Kidney tubule cell (primary cell): ENCODE data around the gene PMEPA1.
A peak's percentile ranks its signal among the peaks of the same experiment; 100 is the strongest.

Experiments
- DNase-seq: peaks from one replicate; pipeline ENCODE4 v3.0.0-alpha.2; 2018; ENCODE audit warnings: low spot score

The PMEPA1 gene

DNA sequence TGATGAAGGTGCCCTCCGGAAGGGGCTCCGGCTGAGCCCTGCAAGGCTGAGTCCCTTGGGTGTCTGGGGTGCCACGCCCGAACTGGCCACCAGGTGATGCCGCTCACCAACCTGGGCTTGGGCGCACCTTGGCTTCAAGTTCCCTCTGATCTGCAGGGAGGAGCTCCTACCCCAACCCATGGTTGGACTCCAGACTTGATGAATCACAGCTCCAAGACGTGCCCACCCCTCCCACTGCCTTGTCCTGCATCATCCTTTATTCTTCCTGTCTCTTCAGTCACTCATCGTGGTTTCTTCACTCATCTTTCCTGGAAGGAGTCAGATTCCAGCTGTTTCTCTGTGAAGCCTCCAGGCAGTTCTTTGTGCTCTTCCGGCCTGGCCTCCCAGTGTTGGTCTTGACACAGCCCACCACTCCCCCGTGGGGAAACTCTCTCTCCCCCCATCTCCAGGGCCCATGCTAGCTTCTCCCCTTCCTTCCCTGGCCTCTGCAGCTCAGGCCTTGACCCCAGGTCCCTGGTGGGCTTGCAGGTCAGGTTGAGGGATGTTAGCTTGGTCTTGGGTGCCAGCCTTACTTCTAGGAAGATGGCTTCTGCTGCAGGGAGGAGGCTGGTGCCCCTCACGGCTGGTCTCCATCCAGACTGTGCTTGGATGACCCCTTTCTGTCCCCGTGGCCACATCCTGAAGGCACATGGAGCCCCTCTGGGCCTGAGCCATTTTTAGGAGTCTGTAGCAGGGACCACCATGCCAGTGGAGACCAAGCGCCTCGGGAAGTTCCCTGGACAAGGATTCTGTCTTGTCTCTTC lies 87.0 kb downstream of the PMEPA1 start:
- DNase-seq, result peak; percentile 95

DNA sequence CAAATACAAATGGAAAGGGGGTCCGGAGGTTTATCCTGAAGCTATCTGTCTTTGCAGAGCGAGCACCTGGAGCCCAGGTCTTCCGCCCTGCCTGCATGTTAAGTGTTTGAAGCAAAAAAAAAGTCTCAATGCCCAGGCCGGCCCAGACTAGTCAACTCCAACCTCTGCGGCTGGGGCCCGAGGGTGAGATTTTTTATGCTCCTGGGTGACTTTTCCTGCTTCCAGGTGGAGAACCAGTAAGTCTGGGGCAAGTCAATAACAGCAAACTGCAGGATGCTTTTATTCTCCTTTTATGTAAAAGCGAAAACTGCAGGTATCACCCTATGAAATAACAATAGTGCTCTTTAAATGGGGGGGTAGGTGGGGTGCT lies 87.6 kb downstream of the PMEPA1 start:
- DNase-seq, result no peak

DNA sequence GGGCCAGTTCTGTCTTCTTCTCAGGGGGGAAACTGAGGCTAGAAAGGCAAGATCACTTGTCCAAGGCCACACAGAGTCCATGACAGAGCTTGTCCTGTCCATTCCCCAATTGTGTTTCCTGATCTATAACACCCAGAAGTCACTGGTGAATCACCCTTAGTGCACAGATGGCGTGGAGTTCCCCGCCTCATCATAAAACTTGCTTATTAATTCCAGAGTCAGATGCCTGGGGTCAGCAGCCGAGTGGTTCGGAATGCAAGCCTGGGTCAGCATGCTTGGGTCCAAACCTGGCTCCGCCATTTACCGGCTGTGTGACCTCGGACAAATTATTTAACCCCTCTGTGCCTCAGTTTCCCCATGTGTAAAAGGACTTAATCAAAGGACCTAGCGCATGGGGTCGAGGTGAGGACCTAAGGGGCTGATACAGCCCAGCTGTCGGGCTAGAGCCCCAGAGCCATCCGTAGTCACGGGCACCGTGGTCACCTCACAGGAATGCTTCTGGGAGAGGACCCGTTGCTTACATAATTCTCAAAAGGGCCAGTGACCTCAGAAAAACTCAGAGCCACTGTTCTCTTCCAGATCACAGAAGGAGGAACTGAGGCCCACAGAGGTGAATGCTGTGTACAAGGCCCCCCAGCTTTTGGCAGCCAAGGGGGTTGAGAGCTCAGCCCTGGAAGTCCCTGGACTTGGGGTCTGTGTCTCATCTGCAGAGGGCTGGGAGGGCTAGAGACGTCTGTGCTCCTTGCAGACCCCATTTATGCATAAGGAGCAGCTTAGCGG lies 88.2 kb downstream of the PMEPA1 start:
- no peak for DNase-seq

DNA sequence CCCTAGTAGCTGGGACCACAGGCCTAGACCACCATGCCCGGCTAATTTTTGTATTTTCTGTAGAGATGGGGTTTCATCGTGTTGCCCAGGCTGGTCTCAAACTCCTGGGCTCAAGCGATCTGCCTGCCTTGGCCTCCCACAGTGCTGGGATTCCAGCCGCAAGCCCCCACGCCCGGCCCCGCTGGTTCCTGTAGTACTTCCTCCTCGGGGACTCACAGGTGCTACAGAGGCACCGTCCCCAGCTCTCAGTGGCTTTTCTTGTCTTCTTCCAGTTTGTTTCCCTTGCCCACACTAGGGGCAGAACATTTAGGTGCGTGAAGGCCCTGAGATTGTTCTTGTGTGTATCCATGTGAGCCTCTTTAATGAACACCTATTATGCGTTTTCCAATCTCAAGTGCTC lies 88.8 kb downstream of the PMEPA1 start:
- no peak for DNase-seq

DNA sequence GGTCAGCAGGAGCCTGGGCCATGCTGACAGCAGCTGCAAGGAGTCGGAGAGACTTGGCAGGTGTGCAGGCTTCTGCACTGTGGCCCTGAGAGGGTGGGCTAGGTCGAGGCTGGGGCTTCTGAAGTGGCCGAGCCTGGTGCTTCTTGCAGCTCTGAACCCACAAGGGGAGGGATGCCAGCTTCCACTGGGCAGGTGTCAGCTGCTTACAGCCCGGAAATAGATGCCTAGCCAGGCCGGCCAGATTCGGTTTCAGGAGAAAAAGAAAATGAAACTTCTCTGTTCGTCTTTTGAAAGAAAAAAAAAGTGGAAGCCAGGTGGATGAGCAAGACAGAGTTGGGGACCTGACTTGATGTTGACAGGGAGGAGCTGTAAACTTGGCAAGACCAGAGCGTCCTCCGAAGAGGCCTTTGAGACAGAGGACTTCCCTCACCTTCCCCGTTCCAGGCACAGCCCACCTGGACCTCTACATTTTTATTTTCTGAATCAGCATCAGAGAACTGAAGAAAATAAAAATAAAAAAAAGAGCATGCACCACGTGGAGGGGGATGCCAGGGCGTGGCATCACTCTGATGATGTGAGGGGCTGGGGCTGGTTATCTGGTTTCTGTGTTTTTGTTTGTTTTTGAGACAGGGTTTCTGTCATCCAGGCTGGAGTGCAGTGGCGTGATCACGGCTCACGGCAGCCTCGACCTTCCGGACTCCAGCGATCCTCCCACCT lies 89.4 kb downstream of the PMEPA1 start, which contains the start of gene ZBP1:
Gene ZBP1, minus strand, starts transcription at position 153 of the 717 bp plus-strand sequence. Its CDS starts 131 bp downstream, at position 22.
- peak; percentile 50 for DNase-seq

DNA sequence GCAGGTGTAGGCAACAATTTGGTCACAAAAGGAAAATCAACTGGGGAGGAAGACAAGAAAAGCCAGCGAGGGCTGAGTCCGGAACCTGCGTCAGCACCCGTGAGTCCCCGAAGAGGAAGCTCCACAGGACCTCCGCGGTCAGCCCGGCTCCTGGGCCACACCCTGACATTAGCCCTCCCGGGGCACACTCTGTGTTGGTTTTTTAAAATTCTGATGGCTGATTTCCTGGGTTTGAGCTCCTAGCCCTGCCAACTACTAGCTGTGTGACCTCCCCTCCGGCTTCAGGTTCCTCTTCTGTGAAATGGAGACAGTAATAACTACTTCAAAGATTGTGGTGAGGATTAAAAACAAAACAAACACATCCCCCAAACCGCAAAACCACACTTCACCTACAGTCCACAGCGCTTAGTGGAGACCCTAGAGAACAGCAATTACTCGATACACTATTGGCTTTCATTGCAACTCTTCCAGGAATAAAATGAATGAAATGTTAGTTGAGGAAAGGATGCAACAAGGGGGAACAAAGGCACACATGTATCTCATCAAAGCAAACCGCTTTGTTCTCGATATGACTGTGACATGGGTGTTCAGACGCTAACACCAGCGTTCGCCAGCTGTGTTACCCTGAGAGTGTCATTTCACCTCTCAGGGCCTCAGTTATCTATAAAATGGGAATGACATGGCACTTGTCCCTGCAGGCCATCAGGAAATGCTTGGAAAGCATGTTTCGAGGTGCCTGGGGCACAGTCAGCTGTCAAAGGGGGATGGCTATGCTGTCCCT lies 90.6 kb downstream of the PMEPA1 start:
- no peak for DNase-seq

DNA sequence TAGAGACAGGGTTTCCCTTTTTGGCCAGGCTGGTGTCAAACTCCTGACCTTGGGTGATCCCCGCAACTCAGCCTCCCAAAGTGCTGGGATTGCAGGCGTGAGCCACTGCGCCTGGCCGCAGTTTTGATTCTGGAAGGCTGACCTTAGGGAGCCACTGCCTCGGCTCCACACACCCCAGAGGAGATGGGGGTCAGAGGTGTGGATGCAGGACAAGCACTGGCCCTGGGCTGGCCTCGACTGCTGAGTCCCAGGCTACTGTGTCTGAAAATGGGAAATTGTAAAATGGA lies 91.1 kb downstream of the PMEPA1 start:
- DNase-seq, result no peak

DNA sequence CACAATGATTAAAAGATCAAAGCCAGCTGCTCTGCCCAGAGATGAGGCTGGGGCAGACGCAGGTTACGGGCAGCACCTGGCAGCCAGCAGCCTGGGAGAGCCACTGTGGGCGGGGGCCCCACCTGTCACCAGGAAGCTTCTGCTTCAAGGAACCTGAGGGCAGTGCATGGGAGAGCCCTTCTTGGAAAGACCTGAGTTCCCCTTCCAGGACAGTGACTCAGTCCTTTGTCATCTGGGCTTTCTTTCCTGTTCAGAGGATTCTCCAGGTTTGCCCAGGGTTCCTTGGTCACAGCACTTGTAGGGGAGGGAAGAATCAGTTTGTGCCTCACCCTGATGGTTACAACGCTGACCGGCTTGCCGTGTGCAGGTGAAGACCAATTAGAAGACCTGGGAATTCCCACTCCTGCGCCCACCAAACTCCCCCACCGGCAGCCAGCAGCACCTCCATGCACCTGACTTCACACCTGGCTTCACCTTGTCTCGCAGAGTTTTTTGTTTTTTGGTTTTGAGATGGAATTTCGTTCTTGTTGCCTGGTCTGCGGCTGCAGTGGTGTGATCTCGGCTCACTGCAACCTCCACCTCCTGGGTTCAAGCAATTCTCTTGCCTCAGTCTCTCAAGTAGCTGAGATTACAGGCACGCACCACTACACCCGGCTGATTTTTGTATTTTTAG lies 91.6 kb downstream of the PMEPA1 start:
- DNase-seq, result peak; percentile 96

DNA sequence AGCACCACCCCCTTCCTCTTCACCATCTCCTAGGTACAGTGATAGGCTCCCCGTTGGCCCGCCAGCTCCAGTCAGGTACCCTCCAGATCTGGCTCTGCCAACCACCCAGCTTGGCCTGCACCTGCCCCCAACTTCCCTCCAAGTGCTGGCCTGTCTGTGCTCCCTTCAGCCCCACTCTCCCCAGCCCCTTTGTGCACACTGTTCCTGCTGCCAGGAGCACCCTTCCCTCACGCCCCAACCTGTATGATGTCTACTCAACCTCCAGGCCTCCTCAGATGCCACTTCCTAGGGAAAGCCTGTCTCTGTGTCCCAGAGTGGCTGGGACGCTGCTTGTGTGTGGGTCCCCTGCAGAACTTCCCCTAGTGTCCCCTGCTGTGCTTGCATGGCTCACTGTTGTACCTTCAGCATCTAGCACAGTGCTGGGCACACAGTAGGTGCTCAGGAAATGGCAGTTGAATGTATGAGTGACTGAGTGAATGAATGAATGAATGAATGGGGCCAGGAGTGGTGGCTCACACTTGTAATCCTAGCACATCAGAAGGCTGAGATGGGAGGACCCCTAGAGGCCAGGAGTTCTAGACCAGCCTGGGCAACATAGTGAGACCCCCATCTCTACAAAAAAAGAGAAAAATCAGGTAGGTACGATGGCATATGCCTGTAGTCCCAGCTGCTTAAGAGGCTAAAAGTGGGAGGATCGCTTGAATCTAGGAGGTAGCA lies 92.6 kb downstream of the PMEPA1 start:
- no peak for DNase-seq

DNA sequence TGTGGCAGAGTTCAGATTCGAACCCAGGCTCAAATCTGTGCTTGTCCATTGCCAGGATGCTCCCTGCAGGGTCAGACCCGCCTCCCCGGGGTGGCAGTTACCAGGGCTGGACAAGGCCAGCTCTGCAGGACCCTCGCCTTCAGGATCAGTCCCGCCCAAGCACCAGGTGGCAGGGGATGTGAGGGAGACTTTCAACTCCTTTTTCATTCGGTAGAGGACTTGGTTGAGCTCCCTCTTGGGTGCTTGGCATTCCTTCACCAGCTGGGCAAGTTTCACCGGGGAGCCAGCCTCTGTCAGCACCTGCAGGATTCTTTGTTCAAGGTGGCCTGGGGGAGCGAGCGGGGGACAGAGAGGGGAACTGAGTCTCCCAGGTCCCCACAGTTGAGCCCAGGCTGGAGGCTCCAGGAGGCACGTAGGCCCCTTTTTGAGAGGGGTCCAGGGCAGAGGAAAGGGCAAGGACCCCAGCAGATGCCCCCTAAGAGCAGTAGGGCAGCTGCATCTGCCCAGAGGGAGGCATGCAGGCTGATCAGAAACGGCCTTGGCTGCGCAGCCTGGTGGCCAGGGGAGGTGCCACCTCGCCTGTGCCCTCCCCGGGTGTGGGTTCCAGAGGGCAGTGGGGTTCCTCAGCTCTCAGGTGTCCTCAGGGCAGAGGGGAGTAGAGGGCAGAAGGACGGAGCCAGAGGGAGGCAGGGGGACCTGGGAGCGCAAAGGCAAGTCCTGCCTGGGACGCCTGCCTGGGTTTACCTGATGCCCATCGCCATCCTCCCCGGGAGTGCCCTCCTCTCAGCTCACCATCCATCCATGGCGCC lies 93.5 kb downstream of the PMEPA1 start:
- no peak for DNase-seq

DNA sequence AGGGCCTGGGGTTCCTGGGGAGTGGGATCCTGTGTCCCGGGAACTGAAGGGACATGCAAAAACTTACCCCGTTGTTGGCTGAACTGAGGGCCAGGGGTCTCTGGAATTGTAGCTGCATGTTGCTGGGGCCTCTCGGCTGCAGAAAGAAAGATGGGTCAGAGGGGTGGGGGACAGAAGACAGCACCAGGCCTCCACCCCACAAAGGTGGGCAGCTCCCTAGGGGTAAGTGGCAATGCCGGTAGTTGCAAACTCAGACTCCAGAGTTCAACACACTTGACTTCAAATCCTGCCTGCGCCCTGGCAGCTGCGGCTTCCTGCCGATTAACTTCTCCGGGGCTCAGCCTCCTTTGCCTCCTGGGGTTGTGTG lies 94.4 kb downstream of the PMEPA1 start:
- no peak for DNase-seq

DNA sequence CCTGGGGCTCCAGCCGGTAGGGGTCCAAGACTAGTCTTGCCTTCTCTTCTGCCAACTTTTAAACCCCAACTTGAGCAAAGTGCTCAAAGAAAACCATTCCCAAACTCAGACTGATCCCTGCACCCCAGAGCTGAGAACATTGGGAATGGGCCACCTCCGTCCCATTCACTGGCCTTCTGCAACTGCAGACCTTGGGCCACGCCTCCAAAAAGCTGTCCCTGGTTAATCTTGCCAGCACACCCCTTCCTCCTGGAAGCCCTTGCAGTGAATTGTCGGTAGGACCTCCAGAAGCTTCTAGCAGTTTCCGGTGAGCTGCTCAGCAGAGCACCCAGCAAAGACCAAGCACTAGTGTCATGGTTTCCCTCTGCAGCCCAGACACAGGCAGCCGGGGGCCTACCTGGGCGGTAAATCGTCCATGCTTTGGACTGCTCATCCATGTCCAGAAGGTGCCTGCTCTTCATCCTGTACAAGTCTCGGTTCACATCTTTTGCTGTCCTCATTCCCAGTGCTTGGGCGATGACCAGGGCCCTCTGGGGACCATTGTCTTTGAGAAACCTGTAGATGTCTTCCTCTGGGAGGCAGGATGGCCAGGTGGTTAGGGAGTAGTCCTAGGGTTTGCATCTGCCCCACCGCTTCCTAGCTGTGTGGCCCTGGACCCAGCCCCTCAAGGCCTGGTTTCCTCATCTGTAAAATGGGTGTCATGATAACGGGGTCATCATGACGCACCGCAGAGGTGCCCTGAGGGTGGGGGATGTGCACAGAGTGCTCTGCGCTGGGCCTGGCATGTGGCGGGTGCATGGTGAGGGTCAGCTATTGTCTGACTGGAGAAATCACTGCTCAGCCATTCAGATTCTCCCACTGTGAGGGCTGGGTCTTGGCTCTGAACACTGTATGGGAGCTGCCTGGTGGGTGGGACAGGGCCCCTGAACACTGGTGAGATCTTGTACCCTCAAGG lies 95.0 kb downstream of the PMEPA1 start:
- no peak for DNase-seq

DNA sequence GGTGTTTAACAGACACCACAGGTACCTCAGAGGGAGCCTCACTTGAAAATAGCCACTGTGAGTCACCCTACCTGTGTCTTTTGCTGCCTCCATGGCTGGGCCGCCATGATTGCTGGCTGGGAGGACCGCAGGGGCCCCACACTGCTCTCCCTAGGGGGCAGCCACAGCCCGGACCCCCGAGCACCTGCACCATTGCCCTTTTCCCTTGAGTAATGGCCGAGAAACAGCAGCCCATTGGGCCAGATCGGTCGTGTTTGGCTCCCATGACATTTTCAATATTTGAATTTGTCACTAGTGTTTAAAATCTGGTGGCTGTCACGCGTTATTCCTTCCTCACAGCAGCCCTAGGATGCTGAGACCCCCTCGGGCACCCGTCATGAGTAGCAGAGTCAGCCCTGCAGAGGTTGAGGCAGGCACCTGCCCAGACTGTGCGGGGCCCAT lies 96.3 kb downstream of the PMEPA1 start:
- no peak for DNase-seq

DNA sequence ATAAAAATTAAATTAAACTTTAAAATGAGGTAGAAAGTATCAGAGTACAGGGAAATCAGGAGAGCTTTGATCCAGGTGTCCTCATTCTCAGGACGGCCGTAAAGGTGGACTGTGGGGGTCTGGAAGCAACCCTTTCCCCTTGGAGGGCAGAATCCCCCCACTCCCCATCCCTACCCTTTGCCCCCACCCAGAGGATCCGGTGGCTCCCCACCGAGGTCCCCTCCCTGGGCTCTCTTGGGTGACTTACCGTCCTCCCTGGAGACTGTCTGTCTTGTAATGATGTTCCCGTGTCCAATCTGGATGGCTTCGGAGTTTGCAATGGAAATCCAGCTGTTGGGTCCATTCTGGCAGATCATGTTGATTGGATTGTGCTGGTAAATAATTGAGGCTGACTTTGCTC lies 96.9 kb downstream of the PMEPA1 start:
- no peak for DNase-seq

DNA sequence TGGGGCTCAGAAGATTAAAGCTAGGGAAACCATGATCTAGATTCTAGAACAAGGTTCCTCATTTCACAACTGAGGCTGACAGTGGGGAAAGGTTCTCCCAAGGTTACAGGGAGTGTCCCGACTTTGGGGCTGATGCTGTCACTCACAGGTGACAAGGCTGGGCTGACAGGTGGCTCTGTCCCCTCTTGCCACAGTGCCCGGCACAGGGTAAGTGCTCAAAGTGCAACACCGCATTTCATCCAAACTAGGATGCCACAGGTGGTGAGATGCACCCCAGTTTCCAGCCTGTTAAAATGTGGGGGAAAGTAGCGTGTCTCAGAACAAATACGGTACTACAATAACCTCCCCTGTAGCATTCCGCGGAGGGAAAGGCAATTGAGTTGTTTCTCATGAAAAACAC lies 97.4 kb downstream of the PMEPA1 start:
- DNase-seq, result no peak

DNA sequence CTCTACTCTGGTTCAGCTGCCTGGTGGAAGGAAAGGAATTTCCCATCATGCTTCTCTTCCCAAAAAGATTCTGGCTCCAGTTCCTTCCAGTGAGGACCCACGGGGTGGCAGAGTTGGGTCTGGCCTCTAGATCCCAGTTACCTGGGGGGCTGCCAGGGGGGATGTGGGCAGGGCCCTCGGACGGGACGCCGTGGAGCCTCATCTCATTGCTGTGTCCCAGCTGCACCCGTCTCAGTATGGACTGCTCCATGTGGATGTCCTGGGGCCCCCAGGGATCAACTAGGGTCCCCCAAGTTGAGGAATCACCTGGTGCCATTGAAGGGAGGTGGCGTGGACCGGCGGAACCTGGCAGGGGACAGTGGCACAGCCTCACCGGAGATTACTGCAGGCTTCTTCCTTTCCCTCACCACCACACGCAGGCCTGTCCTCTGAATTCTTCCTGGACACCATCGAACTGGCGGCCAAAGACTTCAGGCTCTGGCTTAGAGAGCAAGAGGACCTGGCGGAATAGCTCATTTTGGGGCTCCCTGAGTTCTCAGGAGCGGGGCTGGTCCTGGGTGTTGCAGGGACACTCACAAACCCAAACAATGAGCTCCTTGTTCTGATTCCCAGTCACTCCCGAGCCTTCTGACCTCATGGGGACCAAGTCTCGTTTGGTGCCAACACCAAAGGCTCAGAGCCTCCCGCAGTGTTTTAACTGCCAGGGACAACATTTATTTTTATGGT lies 98.1 kb downstream of the PMEPA1 start:
- DNase-seq, result no peak

DNA sequence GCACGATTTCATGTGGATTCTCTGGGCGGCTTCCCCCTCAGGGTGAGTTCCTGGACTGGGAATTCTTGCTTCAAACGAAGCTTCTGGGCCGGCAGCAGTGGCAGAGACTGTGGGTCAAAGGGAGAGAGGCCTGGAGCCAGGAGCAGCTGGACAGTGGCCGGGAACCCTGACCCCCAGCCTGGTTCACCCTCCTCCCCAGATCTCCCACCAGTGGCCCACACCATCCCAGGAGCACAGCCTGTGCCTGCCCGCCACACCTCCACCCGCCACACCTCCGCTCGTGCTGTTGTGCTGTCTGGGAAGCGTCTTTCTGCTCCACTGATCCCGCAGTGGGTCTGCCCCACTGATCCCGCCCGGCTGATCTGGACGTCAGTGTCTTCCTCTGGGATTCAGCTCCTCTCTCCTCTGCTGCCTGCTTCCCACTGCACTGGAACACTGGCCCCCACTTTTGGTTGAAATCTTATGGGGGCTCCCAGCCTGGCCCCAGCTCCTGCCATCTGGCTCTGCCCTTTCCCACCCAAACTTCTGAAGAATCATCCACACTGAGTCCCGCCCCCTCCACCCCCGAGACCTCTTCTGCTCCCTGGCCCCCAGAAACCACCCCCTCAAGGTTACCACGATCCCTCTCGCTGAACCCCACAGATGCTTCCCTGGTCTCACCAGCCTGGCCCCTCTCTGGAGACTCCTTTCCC lies 99.4 kb downstream of the PMEPA1 start:
- no peak for DNase-seq

DNA sequence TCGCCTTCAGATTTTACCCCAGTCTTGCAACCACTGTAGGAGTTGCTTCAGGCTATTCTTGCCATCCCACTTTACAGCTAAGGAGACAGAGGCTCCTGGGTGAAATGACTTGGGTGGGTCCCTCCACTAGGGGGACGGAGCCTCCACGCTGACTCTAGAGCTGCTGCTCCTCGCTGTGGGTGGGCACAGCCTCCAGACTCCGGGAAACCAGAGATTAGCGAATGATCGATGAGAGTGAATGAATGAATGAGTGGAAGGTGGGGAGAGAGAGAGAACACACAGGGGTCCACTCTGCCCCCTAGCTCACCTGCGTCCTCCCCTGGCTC lies 100.0 kb downstream of the PMEPA1 start:
- DNase-seq, result no peak
